Liver (tissue), 3 donors: ENCODE data around the gene AP3S1.

Experiments
- CTCF ChIP-seq: fragments of 150-350 bp; IDR thresholded peaks from 2 replicates; pipeline ENCODE4 v1.5.1; 2017; ENCODE audit warnings: improper control_type of control experiment, low read depth, low read length; ENCODE audit not compliant: missing input control
- EGR1 ChIP-seq, 2 donors: IDR thresholded peaks; 2 replicates each; pipeline ENCODE4 v1.6.1; 2016 to 2018; ENCODE audit warnings: antibody characterized with exemption in 2 of 2, low read depth in 2 of 2
- JUND ChIP-seq, 2 donors: IDR thresholded peaks; 2 replicates each; pipeline ENCODE4 v1.6.1; 2016; ENCODE audit warnings: antibody characterized with exemption in 2 of 2
- NR2F2 ChIP-seq: IDR thresholded peaks from 2 replicates; pipeline ENCODE4 v1.6.1; 2016; ENCODE audit warnings: antibody characterized with exemption
- RAD21 ChIP-seq, 2 donors: IDR thresholded peaks; 2 replicates each; pipeline ENCODE4 v1.6.1; 2016; ENCODE audit warnings: antibody characterized with exemption in 2 of 2, mild to moderate bottlenecking in 2 of 2
- SP1 ChIP-seq: IDR thresholded peaks from 2 replicates; pipeline ENCODE4 v1.6.1; 2018; ENCODE audit warnings: antibody characterized with exemption, mild to moderate bottlenecking
- TAF1 ChIP-seq: conservative IDR thresholded peaks from 2 replicates; pipeline ENCODE4 v1.6.1; 2016; ENCODE audit warnings: antibody characterized with exemption, mild to moderate bottlenecking
- YY1 ChIP-seq: IDR thresholded peaks from 2 replicates; pipeline ENCODE4 v1.6.1; 2016; ENCODE audit warnings: antibody characterized with exemption, mild to moderate bottlenecking
- ZBTB33 ChIP-seq: IDR thresholded peaks from 2 replicates; pipeline ENCODE4 v1.6.1; 2016; ENCODE audit warnings: antibody characterized with exemption
- TF ChIP-seq, protein P1 (sequence below): IDR thresholded peaks from 2 replicates; pipeline ENCODE4 v1.6.1; 2016; ENCODE audit warnings: antibody characterized with exemption
- TF ChIP-seq, protein P2 (sequence below): IDR thresholded peaks from 2 replicates; pipeline ENCODE4 v1.6.1; 2016; ENCODE audit warnings: antibody characterized with exemption
- TF ChIP-seq, protein P3 (sequence below): IDR thresholded peaks from 2 replicates; pipeline ENCODE4 v1.6.1; 2016; ENCODE audit warnings: antibody characterized with exemption, mild to moderate bottlenecking
- donor health status: healthy.
- donor health status: healthy.

- TF ChIP-seq CTCF, result no peak
- TF ChIP-seq ZBTB33, result no peak
- no peak for TF ChIP-seq RAD21 (IDR thresholded peaks at IDR 0.05)
- TF ChIP-seq, protein P1, sequence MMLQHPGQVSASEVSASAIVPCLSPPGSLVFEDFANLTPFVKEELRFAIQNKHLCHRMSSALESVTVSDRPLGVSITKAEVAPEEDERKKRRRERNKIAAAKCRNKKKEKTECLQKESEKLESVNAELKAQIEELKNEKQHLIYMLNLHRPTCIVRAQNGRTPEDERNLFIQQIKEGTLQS, result no peak
- no peak for TF ChIP-seq SP1
- no peak for TF ChIP-seq TAF1
- TF ChIP-seq, protein P2, sequence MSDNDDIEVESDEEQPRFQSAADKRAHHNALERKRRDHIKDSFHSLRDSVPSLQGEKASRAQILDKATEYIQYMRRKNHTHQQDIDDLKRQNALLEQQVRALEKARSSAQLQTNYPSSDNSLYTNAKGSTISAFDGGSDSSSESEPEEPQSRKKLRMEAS, result no peak
- no peak for TF ChIP-seq JUND (IDR thresholded peaks at IDR 0.05)
- TF ChIP-seq, protein P3, sequence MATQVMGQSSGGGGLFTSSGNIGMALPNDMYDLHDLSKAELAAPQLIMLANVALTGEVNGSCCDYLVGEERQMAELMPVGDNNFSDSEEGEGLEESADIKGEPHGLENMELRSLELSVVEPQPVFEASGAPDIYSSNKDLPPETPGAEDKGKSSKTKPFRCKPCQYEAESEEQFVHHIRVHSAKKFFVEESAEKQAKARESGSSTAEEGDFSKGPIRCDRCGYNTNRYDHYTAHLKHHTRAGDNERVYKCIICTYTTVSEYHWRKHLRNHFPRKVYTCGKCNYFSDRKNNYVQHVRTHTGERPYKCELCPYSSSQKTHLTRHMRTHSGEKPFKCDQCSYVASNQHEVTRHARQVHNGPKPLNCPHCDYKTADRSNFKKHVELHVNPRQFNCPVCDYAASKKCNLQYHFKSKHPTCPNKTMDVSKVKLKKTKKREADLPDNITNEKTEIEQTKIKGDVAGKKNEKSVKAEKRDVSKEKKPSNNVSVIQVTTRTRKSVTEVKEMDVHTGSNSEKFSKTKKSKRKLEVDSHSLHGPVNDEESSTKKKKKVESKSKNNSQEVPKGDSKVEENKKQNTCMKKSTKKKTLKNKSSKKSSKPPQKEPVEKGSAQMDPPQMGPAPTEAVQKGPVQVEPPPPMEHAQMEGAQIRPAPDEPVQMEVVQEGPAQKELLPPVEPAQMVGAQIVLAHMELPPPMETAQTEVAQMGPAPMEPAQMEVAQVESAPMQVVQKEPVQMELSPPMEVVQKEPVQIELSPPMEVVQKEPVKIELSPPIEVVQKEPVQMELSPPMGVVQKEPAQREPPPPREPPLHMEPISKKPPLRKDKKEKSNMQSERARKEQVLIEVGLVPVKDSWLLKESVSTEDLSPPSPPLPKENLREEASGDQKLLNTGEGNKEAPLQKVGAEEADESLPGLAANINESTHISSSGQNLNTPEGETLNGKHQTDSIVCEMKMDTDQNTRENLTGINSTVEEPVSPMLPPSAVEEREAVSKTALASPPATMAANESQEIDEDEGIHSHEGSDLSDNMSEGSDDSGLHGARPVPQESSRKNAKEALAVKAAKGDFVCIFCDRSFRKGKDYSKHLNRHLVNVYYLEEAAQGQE, result no peak
- no peak for TF ChIP-seq EGR1 (IDR thresholded peaks at IDR 0.05; ENCODE audit: low read depth in 2 of 2)
- TF ChIP-seq NR2F2, result no peak
- no peak for TF ChIP-seq YY1
Observed at GRCh38 chr5:115810761-115811160, 31.0 kb upstream of the AP3S1 start.
